T-cell (primary cell): ENCODE results near the gene ANTXRL. TPM values are rescaled to one million over a fixed set of nuclear protein-coding genes. Genes with fewer than 3 reads are reported as not detected.

ENCODE experiments used
- ATAC-seq, 4 experiments: fragments of 200-7000 bp in 3 of 4; fragments of 150-1000 bp in 1 of 4; cut with Tn5 transposase; replicated peaks in 1 of 4; 1 replicate in 3 of 4; 2 replicates in 1 of 4; pipeline ENCODE4 v1.10.0; 2021; ENCODE audit warnings: moderate library complexity in 3 of 4, mild to moderate bottlenecking in 2 of 4, moderate number of reproducible peaks in 1 of 4
- CTCF ChIA-PET, 2 donors: fragments of 300-600 bp; sonication (Branson Sonifier 250); formaldehyde crosslinking; loops; one replicate each; lab custom pipeline; 2022; ENCODE audit warnings: antibody characterized with exemption in 2 of 2; lab: Charles Lee
- POLR2A ChIA-PET, 2 donors: fragments of 300-600 bp; sonication (Branson Sonifier 250); formaldehyde crosslinking; loops; one replicate each; lab custom pipeline; 2022; ENCODE audit warnings: antibody characterized with exemption in 2 of 2; lab: Charles Lee
- DNase-seq, 35 experiments: peaks; one replicate each; pipeline versions ENCODE4 v3.0.0 to v3.0.0-alpha.2; 2013 to 2023
- H3K27ac ChIP-seq: one replicate; pipeline ENCODE4 v1.5.1; 2013; ENCODE audit warnings: low read length
- H3K27me3 ChIP-seq, 2 experiments: replicated peaks in 1 of 2; 1 replicate in 1 of 2; 2 replicates in 1 of 2; pipeline versions ENCODE4 v1.6.1 to v1.7.0; 2013; ENCODE audit warnings: low read length in 1 of 2, mixed read lengths in 1 of 2; ENCODE audit not compliant: control insufficient read depth in 2 of 2, insufficient read depth in 2 of 2; ENCODE audit errors: extremely low read depth in 1 of 2
- H3K36me3 ChIP-seq, 2 donors: 1 replicate in 1 of 2; 2 replicates in 1 of 2; pipeline versions ENCODE4 v1.6.1 to v1.7.0; 2013; ENCODE audit warnings: low read length in 1 of 2; ENCODE audit not compliant: control insufficient read depth in 2 of 2, insufficient read depth in 1 of 2; ENCODE audit errors: extremely low read depth in 1 of 2
- H3K4me1 ChIP-seq, 2 experiments: 1 replicate in 1 of 2; 2 replicates in 1 of 2; pipeline versions ENCODE4 v1.6.1 to v1.7.0; 2013; ENCODE audit warnings: low read length in 2 of 2, mixed read lengths in 1 of 2; ENCODE audit not compliant: insufficient read depth in 2 of 2, control insufficient read depth in 1 of 2; ENCODE audit errors: extremely low read depth in 1 of 2
- H3K4me3 ChIP-seq, 2 donors: 1 replicate in 1 of 2; 2 replicates in 1 of 2; pipeline versions ENCODE4 v1.5.1 to v1.7.0; 2013; ENCODE audit warnings: mild to moderate bottlenecking in 2 of 2, low read length in 1 of 2, moderate library complexity in 1 of 2; ENCODE audit not compliant: control insufficient read depth in 1 of 2; ENCODE audit errors: extremely low read depth in 1 of 2
- H3K9me3 ChIP-seq: 2 replicates; pipeline ENCODE4 v1.7.0; 2013
- H3K27ac Mint-ChIP-seq, 2 donors: one replicate each; pipeline ENCODE4 v1.8.0; 2020 to 2021; ENCODE audit warnings: mild to moderate bottlenecking in 2 of 2, mixed read lengths in 2 of 2
- H3K27me3 Mint-ChIP-seq, 2 donors: one replicate each; pipeline ENCODE4 v1.8.0; 2021 to 2022; ENCODE audit warnings: mixed read lengths in 2 of 2
- H3K36me3 Mint-ChIP-seq: one replicate; pipeline ENCODE4 v1.8.0; 2021; ENCODE audit warnings: mixed read lengths
- H3K4me1 Mint-ChIP-seq, 3 donors: one replicate each; pipeline ENCODE4 v1.8.0; 2020 to 2022; ENCODE audit warnings: mixed read lengths in 3 of 3, mild to moderate bottlenecking in 1 of 3
- H3K4me3 Mint-ChIP-seq, 3 donors: one replicate each; pipeline ENCODE4 v1.8.0; 2020 to 2022; ENCODE audit warnings: mild to moderate bottlenecking in 3 of 3, mixed read lengths in 3 of 3, moderate library complexity in 3 of 3
- H3K9me3 Mint-ChIP-seq, 3 donors: one replicate each; pipeline ENCODE4 v1.8.0; 2020 to 2022; ENCODE audit warnings: mixed read lengths in 3 of 3
- WGBS: methylation state at CpG from one replicate; pipeline ENCODE4 v1.1.5; 2013; ENCODE audit warnings: missing lambda C conversion rate; ENCODE audit not compliant: insufficient coverage; 5-methylcytosine and 5-hydroxymethylcytosine counted together
- total RNA-seq, 35 experiments: library from RNA in 6 of 35; stranded (reverse) in 6 of 35; fragments of 120-200 nt in 1 of 35; gene quantifications; one replicate each; pipeline versions ENCODE4 v1.2.1 to v1.2.4 and lab custom pipeline; 2013 to 2026

Gene ANTXRL
- total RNA-seq, 5 donors from 2014 or later (not counting 1 experiment from before 2014, with no cell fraction given) = 0.69 to 1.0 TPM; not detected in 3

DNA sequence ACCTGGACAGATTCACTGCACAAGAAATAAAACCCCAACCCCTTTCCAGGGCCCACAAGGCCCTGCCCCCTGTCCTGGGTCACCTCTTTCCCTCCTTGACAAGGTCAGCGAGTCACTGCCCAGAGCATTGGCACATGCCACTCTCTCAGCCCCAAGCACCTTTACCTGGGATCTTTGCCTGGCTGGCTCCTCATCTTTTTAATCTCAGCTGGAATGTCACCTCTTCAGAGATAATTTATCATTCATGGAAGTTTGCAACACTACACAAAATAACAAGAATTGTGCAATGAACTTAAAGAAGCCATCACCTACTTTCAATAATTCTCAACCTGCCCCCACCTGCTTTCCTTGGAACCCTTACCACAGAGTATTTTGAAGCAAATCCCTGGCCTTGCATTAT lies 19.2 kb downstream of the ANTXRL start:
- H3K9me3 Mint-ChIP-seq = no peaks in the 10 kb centered on the region
- H3K27ac Mint-ChIP-seq = no peak overlapping the region
- WGBS = 90% methylated on average over 1 of the region's 1 CpG
- H3K27me3 ChIP-seq = peaks cover 0 to 5% of the 10 kb centered on the region in 2 experiments
- no peak overlapping the region for H3K4me3 Mint-ChIP-seq
- no peaks in the 10 kb centered on the region for H3K9me3 ChIP-seq
- DNase-seq (no peak), ATAC-seq (no peak)
- peaks cover 1 to 11% of the 10 kb centered on the region in 2 experiments for H3K4me1 ChIP-seq
- H3K27ac ChIP-seq = no peak overlapping the region
- H3K27me3 Mint-ChIP-seq = no peaks in the 10 kb centered on the region
- H3K36me3 ChIP-seq = no peaks in the 10 kb centered on the region
- H3K4me1 Mint-ChIP-seq = peaks cover 0 to under 1% (median 0%) of the 10 kb centered on the region in 3 donors
- POLR2A ChIA-PET = no interaction called here
- no peaks in the 10 kb centered on the region for H3K36me3 Mint-ChIP-seq
- H3K4me3 ChIP-seq = no peak overlapping the region
- CTCF ChIA-PET = no interaction called here

DNA sequence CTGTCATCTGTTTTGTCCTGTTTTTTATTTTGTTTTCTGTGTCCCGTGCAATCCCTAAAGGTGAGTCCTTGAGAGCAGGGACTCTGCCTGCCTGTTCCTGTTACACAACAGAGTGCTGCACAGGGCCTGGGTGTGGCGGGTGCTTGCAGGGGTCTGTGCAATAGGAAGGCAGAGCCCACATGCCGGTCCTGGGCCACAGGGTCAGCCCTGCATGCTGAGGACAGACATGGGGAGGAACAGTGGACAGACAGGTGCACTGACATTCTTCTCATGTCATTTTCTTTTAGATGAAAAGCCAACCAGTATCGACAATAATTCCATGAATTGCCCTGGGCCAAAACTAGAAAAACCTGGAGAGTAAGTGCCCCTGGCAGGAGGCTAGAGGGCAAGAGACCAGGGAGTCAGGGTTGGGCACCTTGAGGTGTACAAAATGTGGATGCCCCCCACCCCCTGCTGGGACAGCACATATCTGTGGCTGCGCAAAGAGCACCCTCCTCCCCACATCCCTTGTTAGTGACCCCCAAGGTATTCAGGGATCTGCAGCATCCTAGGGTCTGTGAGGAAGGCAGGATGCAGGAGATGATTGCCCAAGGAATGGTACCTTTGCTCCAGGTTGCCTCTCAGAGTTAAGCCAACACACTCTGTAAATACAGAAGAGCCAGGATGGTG lies 19.9 kb downstream of the ANTXRL start:
- H3K36me3 ChIP-seq = no peaks in the 10 kb centered on the region
- WGBS = 93% methylated on average over 3 of the region's 5 CpGs
- no peak overlapping the region for H3K4me3 ChIP-seq
- ATAC-seq = no peak
- no peak overlapping the region for H3K27ac Mint-ChIP-seq
- H3K4me3 Mint-ChIP-seq = no peak overlapping the region
- CTCF ChIA-PET = no interaction called here
- H3K9me3 ChIP-seq = no peaks in the 10 kb centered on the region
- H3K27ac ChIP-seq = no peak overlapping the region
- H3K27me3 Mint-ChIP-seq = no peaks in the 10 kb centered on the region
- no peaks in the 10 kb centered on the region for H3K4me1 Mint-ChIP-seq
- POLR2A ChIA-PET = no interaction called here
- DNase-seq = peak in 1 of 35 experiments; percentile 8
- no peaks in the 10 kb centered on the region for H3K9me3 Mint-ChIP-seq
- no peaks in the 10 kb centered on the region for H3K36me3 Mint-ChIP-seq
- peaks cover 0 to 5% of the 10 kb centered on the region in 2 experiments for H3K27me3 ChIP-seq
- H3K4me1 ChIP-seq = peaks cover 0 to 4% of the 10 kb centered on the region in 2 experiments

DNA sequence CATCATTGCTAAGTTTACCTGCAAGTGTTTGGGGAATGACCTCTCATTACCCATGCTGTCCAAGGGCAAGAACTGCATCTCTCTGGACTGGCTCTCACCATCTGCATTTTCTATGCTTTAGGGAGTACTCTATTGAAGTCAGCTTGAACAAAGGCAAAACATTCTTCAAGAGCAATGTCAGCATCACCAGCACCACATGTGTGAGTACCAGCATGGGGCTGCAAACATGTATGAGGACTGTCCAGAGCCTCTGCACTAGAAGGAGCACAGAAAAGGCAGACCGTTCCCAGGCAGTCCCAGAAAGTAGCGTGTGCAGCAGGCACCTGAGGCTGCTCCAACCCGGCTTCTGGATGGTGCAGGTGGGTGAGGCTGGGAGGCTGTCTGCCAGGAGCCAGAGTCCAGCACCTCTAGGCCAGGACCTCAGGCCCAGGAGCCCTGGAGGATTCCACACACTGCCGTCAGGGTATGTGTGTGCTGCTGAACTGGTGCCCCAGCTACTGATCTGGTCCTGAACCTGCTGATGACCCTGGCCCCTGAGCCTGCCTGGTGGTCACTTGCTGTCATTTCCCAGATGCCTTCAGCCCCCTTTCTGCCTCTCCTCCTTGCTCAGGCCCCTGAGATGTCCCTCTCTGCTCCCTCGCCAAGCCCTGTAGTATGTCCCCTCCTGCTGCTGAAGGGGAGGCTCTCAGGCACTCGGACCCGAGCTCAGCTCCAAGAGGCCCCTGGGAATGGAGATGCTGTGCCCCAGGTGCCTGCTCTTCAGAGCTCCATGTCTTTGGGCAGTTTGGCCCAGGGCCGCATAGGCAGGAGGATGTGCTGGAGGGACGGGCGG lies 20.7 kb downstream of the ANTXRL start:
- Mint-ChIP-seq H3K27ac (no peak overlapping the region), H3K4me1 (no peaks in the 10 kb centered on the region), H3K36me3 (no peaks in the 10 kb centered on the region), H3K27me3 (no peaks in the 10 kb centered on the region), H3K4me3 (no peak overlapping the region), H3K9me3 (no peaks in the 10 kb centered on the region)
- H3K27ac ChIP-seq = no peak overlapping the region
- no peak overlapping the region for H3K4me3 ChIP-seq
- no peaks in the 10 kb centered on the region for H3K36me3 ChIP-seq
- WGBS = 90% methylated on average over 10 of the region's 10 CpGs
- no peak for DNase-seq
- no peaks in the 10 kb centered on the region for H3K4me1 ChIP-seq
- ChIA-PET CTCF (no interaction called here), POLR2A (no interaction called here)
- no peaks in the 10 kb centered on the region for H3K9me3 ChIP-seq
- ATAC-seq = no peak
- peaks cover 0 to 5% of the 10 kb centered on the region in 2 experiments for H3K27me3 ChIP-seq

DNA sequence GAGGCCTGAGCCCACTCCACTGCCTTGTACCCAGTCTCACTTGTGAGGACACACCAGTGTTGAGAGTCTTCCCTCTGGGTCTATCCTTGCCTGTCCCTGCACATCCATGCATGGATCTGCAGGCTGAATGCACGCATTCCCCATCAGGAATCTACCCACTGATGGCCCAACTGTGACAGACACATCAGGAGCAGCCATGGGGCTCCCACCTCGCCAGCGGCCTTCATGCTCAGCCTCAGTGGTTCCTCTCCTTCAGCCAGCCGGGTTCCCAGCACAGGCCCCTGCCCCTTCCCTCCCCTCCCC lies 21.3 kb downstream of the ANTXRL start:
- H3K4me3 ChIP-seq = no peak overlapping the region
- CTCF ChIA-PET = no interaction called here
- H3K27me3 ChIP-seq = peaks cover 0 to 5% of the 10 kb centered on the region in 2 experiments
- H3K9me3 Mint-ChIP-seq = no peaks in the 10 kb centered on the region
- no peaks in the 10 kb centered on the region for H3K9me3 ChIP-seq
- POLR2A ChIA-PET = no interaction called here
- DNase-seq = no peak
- no peaks in the 10 kb centered on the region for H3K36me3 ChIP-seq
- H3K4me1 Mint-ChIP-seq = no peaks in the 10 kb centered on the region
- no peak for ATAC-seq
- H3K4me3 Mint-ChIP-seq = no peak overlapping the region
- H3K27ac ChIP-seq = no peak overlapping the region
- no peaks in the 10 kb centered on the region for H3K4me1 ChIP-seq
- 43% methylated on average over 1 of the region's 4 CpGs for WGBS
- no peaks in the 10 kb centered on the region for H3K27me3 Mint-ChIP-seq
- no peak overlapping the region for H3K27ac Mint-ChIP-seq
- H3K36me3 Mint-ChIP-seq = no peaks in the 10 kb centered on the region

DNA sequence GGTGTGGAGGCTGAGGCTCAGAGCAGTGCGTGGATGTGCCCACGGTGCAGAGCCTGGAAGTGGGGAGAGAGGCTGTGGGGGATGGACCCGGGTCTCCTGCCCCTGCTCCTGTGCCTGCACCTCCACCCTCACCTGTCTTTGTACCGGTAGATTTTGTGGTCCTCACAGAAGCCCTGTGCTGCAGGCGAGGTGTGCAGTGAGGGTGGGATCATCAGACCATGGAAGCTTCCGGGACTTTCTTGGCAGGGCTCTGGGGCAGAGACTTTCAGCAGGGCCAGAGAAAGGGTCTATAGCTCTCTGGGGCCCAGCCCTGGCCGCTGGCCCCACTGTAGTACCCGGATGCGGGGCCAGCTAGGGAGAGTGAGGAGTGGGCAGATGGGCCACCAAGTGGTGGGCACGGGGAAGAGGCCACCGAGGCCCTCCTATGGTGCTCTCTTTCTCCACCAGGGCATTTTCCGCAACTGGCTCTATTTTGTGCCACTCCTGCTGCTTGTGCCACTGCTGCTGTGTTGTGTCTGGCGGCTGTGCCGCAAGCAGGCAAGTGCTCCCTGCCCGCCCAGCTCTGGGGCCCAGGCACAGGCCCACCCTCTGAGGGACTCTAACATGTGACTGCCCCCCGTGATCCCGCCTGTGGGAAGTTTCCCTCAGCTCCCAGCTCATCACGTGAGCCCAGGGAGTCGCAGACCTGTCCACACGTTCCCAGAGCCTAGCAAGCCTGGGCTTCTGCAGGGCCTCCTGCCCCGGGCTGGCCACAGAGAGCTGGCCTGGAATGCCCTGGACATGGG lies 22.1 kb downstream of the ANTXRL start:
- Histone ChIP-seq H3K9me3 (no peaks in the 10 kb centered on the region), H3K27ac (no peak overlapping the region), H3K4me3 (no peak overlapping the region), H3K36me3 (no peaks in the 10 kb centered on the region), H3K4me1 (no peaks in the 10 kb centered on the region), H3K27me3 (peaks cover 0 to 5% of the 10 kb centered on the region in 2 experiments)
- WGBS = 83% methylated on average over 13 of the region's 21 CpGs
- ChIA-PET POLR2A (no interaction called here), CTCF (no interaction called here)
- ATAC-seq (no peak), DNase-seq (peak in 1 of 35 experiments; percentile 20)
- H3K27ac Mint-ChIP-seq = no peak overlapping the region
- H3K9me3 Mint-ChIP-seq = no peaks in the 10 kb centered on the region
- H3K4me3 Mint-ChIP-seq = no peak overlapping the region
- H3K36me3 Mint-ChIP-seq = no peaks in the 10 kb centered on the region
- no peaks in the 10 kb centered on the region for H3K27me3 Mint-ChIP-seq
- no peaks in the 10 kb centered on the region for H3K4me1 Mint-ChIP-seq

DNA sequence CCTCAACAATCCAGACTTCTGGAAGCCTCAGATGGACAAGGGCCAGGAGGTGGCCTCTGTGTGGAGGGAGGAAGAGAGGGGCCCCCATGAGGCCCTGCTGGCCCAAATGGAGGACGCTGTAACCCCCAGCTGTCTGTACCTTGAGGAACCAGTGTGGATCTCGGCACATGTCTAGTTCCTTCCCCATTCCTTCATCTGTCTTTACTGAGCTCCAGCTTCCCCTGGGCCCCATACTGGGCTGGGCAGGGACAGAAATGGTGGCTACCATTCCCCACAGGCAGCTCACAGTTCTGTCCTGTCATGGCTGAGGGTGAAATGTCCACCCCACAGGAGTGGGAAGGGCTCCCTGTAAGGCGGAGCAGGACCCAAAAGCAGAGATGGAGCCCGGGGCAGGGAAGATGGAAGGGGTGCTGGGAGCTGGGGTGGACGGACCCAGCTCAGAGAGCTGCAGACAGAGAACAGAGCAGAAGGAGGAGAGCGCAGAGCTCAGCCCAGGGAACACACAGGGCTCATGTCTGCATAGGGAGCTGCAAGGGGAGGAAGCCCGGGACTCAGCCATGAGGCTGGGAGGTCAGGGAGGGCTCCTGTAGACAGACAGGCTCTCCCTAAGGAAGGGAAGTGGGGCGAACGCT lies 22.8 kb downstream of the ANTXRL start:
- H3K27me3 ChIP-seq = peaks cover 0 to 5% of the 10 kb centered on the region in 2 experiments
- no peak for ATAC-seq
- DNase-seq = no peak
- H3K36me3 ChIP-seq = no peaks in the 10 kb centered on the region
- no peaks in the 10 kb centered on the region for H3K36me3 Mint-ChIP-seq
- ChIA-PET POLR2A (no interaction called here), CTCF (no interaction called here)
- WGBS = 86% methylated on average over 7 of the region's 9 CpGs
- H3K4me3 Mint-ChIP-seq = no peak overlapping the region
- H3K27ac ChIP-seq = no peak overlapping the region
- no peaks in the 10 kb centered on the region for H3K9me3 ChIP-seq
- no peak overlapping the region for H3K27ac Mint-ChIP-seq
- H3K9me3 Mint-ChIP-seq = no peaks in the 10 kb centered on the region
- H3K27me3 Mint-ChIP-seq = no peaks in the 10 kb centered on the region
- no peaks in the 10 kb centered on the region for H3K4me1 ChIP-seq
- no peak overlapping the region for H3K4me3 ChIP-seq
- no peaks in the 10 kb centered on the region for H3K4me1 Mint-ChIP-seq
